Suppressor macrophage treated with lipopolysaccharide for 4 hours (primary cell): ENCODE measurements around the gene EYA4.

ENCODE experiments used
- DNase-seq: peaks from one replicate; pipeline ENCODE4 v3.0.0-alpha.2; 2020

Gene EYA4

GRCh38 chr6:133291671-133292070, 50.5 kb downstream of the EYA4 start:
- DNase-seq, result no peak

DNA sequence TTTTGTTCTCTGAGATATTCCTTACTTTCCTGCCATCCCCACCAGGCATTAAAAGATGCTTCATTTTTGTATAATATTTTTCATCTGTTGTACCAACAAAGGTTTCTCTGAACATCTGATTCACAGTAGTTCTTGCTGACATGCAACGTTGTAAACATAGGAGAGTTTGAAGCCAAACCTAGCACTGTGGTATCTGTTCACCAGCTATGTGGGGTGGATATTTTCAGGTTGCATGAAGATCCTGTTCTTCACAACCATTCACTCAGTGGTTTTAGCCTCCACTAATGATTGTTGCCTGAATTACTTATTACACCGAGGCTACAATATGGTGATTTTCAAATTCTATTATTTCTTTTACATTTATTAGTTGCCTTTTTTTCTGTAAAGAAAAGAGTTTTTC, 56.5 kb downstream of the EYA4 start:
- DNase-seq, result no peak

GRCh38 chr6:133298335-133298734, 57.2 kb downstream of the EYA4 start:
- no peak for DNase-seq

DNA sequence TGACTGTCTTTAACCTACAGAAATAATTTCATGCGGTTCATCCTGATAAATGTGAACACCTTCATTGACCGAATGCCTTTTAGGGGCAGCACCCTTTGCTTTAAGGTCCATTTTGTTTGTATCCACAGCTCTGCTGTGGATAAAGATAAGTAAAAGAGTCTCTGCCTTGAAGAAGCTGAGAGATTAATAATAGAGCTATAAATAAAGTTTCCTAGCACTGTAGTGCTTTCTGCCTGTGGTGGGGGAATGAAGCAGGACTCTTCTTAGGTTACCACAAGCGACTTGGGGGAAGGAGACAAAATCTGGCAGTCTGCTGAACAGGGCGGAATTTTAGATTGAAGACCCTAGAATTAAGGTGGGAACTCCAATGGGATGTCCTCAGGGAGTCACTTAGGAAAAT, 57.6 kb downstream of the EYA4 start:
- no peak for DNase-seq

GRCh38 chr6:133300896-133301295, 59.7 kb downstream of the EYA4 start:
- DNase-seq, result no peak

GRCh38 chr6:133301835-133302234, 60.7 kb downstream of the EYA4 start:
- no peak for DNase-seq

GRCh38 chr6:133306931-133307330, 65.8 kb downstream of the EYA4 start:
- no peak for DNase-seq

GRCh38 chr6:133309579-133309978, 68.4 kb downstream of the EYA4 start:
- DNase-seq, result no peak

GRCh38 chr6:133312006-133312405, 70.8 kb downstream of the EYA4 start:
- DNase-seq, result no peak

- no peak for DNase-seq
These were observed 71.9 kb downstream of the EYA4 start for GRCh38 chr6:133313068-133313467.

DNA sequence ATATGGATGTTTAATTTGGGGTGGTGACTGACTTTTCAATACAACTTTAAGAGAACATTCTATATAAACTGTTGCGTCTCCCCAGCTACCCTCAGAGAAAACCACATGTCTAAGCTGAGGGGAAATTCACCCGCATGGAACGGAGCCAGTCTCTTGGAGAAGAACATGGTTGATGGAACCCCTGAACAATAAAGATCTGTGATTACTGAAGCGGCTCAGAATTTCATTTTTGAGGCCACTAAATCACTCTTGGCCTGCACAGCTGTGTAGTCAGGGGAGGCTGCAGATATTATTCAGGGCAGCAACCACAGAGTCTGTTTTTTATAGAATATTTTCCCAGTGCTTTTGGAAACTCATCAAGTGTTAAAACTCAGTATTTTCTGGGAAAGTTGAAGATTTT, 73.8 kb downstream of the EYA4 start:
- no peak for DNase-seq

- DNase-seq, result no peak
These were observed 74.7 kb downstream of the EYA4 start for GRCh38 chr6:133315811-133316210.

- DNase-seq, result no peak
These were observed 76.5 kb downstream of the EYA4 start for GRCh38 chr6:133317704-133318103.

DNA sequence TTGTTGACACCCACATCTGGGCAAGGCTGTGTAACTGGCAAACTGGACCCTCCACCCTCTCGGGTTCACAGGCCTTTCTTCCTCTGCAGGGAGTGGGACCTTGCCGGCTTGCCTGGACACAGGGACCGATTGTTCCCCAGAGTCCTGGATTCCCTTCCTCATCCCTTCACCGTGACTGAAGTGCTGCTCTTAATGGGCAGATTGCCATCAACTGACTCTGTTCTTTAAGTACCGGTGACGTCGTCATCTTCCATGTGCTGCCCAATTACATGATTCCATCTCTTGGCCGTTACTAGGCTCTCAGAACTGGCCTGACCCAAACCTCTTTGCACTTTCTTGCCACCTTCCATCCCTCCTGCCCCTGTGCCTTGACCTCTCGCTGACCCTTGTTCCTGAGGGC, 85.4 kb downstream of the EYA4 start:
- no peak for DNase-seq

DNA sequence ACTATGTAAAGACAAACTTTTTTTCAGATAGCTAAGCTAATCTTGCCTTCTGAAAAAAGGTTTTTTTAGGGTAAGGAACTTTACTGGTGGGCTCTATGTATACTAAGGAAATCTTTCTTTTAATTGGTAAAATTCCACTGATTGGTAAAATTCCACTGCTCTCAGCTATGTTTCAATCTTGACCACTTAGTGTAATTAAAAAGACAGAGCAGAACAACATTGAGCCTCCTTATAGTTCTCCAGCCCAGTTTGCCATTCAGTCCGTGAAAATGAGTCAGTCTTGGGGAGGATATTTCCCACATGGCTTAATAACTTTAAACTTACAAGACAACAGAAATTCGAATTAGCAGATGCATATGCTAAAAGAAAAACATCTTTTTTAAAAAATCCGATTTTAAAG, 92.7 kb downstream of the EYA4 start:
- DNase-seq, result no peak

- DNase-seq, result no peak
These were observed 96.2 kb downstream of the EYA4 start for GRCh38 chr6:133337308-133337707.

GRCh38 chr6:133339543-133340384, 98.6 kb downstream of the EYA4 start:
- no peak for DNase-seq

DNA sequence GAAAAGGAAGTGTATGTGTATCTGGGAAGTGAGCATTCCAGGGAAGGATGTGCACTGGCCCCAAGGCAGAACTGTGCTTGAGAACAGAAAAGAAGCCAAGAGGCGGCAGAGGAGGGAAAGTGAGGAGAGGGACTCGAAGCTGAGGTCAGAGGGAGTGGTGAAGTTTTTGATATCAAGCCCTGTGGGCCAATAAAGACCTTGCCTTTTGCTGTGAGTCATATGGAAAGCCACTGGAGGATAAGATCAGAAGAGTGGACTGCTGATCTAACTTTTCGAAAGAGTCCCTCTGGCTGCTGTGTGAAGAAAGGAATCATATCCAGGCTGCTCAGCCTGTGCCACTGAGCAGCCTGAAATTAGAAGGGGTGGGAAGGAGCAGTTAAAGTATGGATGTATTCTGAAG, 99.4 kb downstream of the EYA4 start:
- no peak for DNase-seq

DNA sequence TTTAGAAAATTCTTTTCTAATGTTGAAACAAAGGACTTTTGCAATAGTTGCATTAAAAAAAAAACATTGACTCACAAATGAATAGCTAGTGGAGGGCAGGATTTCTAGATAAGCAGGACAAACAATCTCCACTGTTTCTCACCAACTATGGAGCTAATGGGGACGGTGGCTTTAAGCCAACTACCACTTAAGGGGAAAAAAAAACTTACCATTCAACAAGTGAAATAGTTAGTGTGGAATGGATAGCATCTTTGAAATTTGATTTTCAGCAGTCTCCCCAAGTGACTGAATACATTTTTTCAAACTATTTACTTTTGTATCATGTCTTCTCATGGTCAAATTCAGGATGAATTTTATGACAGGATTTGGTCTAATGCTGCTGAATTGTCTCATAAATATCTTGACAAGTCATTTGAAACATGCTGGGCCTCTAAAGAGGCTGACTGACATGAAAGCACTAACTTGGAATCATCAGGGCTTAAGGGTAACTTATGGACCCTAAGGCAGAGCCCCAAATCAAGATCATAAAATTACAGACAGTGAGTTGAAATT, 100.5 kb downstream of the EYA4 start:
- DNase-seq, result no peak

DNA sequence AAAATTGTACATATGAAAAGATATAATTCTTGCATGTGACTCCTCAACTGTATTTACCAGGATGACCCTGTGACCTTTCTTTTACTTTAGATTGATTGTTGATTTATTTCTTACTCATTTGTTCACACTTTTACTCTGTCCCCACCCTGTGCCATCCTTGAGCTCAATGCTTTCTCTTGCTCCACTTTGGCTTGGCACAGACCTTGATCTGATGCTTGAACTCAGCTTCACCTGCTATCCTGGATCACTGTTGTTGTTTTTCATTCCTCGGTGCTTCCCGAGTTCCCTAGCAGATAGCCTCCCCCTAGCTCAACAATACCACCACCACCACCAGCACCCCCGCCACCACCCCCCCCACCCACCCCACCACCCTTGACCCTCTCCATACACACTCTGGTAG, 102.1 kb downstream of the EYA4 start:
- DNase-seq, result no peak

DNA sequence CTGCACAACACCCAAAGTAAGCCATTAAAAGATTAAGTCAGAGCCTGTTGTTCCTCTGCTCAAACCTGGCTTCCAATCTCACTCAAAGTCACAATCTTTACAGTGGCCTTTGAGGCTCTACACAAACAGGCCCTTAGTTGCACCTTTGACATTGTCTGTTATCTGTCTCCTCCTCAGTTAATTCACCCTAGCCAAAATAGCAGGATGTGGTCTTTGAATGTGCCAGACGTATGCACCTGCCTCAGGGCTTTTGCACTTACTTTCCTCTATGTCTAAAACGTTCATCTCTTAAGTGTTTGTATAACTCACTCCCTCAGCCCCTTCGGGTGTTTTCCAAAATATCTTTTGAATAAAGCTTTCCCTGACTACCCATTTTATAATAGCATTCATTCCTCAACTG, 107.7 kb downstream of the EYA4 start:
- DNase-seq, result no peak

GRCh38 chr6:133350928-133351327, 109.8 kb downstream of the EYA4 start:
- no peak for DNase-seq

DNA sequence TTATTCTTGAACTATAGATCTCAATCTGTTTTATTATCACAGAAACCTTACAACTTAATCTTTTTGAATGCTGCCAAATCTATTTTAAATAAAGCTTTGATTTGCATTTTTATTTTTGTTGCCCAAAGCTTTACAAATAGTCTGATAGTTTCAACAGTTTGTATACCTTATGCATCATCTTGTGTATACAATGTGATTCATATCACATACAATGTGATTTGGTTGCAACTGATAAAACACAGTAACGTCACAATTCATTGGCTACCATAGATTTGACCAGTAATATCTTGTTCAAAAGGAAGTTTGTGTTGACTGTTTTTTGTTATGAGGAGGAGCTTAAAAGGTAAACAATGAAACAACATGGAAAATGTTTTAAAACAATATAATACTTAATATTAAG, 110.9 kb downstream of the EYA4 start:
- DNase-seq, result no peak

DNA sequence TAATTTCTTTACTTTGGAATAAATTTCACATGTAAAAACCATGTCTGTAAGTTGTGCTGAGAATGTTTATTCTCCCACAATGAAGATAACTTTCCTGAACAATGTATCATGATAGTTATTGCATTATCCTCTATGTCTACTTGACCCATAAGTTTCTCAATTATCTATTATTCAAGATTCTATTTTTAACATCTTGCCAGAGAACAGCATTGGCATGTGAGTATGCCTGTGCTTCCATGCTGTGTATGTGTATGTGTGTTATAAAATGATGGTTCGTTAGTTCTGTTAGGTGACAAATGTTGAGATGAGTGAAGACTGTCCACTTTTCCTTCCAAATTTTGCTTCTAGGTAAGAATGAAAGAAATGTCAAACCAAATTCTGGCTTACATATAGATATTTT, 111.9 kb downstream of the EYA4 start:
- no peak for DNase-seq

GRCh38 chr6:133355922-133356321, 114.8 kb downstream of the EYA4 start:
- DNase-seq, result no peak
